Measurements from ENCODE around the gene N4BP2.

Gene N4BP2

GRCh38 chr4:40160258-40160657 is 103.6 kb downstream of the N4BP2 start:
- DNase-seq: no peak

GRCh38 chr4:40164459-40164858 is 107.8 kb downstream of the N4BP2 start:
- DNase-seq: no peak

DNA sequence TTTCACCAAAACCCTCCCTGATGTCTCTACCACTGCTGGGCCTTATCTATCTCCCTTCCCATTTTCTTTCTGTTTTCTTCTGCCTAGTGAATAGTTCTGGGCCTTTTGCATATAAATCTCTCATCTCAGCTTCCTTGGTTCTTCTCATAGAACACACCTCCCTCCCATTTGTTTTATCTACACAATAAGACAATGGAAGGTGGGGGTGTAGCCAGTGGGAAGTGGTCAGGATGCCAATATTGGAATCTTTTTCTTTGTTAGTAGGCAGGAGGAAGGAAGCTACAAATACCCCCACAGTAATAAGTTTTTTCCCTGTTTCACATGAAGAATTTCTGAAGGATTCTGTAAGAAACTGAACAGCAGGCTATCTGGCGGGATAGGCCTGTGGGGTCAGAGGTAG is 109.3 kb downstream of the N4BP2 start:
- no peak for DNase-seq

DNA sequence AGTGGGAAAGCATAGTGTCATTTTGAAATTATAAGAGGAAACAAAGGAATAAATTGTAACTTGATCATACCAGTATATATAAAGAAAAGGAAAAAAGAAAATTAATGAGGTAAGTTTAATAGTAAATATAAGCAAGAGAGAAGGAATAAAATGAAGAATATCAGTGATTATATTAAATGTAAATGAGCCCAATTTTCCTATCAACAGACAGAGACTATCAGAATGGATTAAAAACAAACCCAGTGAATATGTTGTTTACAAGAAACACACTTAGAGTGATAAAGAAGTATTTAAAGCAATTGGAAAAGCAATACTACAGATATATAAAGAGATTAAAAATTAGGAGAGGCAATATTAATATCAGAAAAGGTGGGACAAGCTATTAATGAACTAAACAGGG is 111.4 kb downstream of the N4BP2 start:
- DNase-seq: no peak

- no peak for DNase-seq
These were observed 113.9 kb downstream of the N4BP2 start for GRCh38 chr4:40170588-40170987.

- no peak for DNase-seq
These were observed 116.8 kb downstream of the N4BP2 start for GRCh38 chr4:40173470-40173875.

DNA sequence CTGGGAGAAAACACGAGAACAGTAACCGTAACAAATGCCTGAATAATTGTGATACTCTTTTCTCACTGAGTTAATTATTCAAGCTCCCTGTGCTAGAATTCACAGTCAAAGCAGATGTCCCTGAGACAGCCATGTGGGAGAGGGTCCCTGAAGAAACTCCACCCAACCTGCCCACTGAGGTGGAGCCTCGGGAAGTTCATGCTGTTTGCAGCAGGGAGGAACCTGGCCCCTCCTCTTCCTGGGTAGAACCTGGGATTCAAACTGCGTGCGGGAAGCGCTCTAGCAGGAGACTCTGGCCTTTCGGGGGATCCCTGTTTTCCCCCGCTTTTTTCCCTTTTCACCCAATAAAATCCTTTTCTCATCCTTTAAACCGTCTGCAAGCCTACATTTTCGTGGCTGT is 120.0 kb downstream of the N4BP2 start:
- no peak for DNase-seq

DNA sequence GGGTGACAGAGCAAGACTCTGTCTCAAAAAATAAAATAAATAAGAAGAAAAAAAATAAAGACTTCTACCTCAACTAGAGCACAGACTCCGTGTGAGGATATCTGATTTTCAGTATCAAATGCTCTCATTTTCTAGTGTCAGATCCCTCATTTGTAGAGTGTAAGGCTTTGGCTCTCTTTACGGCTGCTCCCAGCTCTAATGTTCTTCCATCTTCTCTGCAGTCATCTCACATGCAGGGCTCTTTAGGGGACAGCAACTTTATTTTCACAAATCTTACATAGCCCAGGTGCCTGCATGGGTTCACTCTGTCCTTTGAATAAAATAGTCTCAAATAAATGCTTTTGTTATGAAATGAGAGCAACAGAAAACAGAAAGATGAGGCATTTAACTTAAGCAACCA is 120.9 kb downstream of the N4BP2 start:
- DNase-seq: no peak

DNA sequence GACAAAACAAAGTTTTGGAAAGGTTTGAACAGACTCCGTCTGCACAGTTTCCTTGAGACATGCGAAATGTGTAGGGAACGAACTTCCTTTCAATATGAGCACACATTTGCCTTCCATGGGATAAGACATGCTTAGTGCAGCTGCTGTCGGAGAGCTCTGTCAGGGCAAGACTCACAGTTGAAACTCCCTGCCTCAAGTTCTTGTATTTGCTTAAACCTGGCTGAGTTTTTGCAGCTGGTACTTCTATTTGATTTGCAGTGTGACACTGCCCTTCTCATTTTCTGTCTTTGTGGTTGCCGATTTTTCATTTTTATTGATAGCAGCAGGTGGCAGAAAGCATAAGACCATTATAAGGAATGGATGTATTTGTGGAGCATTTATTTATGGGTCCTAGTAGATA is 122.0 kb downstream of the N4BP2 start:
- no peak for DNase-seq

- DNase-seq: no peak
These were observed 122.7 kb downstream of the N4BP2 start for GRCh38 chr4:40179360-40179759.

DNA sequence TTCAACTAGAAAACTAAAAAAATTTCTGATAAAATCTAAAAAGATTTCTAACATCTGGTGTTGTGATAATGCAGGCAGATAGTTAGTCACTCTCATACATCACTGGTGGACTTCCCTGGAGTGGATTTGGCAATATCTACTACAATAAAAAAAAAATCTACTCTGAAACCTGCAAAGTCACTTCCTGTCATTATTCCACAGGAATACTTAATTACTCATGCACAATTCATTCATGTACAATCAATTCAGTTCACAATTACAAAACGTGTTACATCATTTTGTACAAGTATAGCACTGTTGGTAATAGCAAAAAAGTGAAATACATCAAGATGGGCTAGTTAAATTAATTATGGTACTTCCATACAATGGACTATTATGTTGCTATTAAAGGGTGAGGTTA is 123.7 kb downstream of the N4BP2 start:
- DNase-seq: no peak

DNA sequence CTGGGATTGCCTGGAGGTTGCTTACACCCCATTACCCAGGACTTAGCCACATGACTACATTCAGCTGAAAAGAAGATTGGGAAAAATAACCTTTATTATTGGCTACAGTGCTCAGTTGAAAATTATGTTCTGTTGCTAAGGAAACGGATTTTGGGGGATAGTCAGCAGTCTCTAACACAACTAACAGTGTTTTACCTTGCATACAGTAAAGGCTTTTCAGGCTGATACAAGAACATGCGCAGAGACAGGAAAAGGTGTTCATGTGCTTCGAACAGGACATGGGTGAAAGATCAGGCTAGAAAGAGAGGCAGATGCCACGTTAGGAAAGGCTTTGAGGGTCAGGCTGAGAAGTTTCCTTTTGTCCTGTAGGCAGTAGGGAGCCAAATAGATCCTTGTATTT is 125.4 kb downstream of the N4BP2 start:
- no peak for DNase-seq

GRCh38 chr4:40182954-40183353 is 126.3 kb downstream of the N4BP2 start:
- DNase-seq: no peak

DNA sequence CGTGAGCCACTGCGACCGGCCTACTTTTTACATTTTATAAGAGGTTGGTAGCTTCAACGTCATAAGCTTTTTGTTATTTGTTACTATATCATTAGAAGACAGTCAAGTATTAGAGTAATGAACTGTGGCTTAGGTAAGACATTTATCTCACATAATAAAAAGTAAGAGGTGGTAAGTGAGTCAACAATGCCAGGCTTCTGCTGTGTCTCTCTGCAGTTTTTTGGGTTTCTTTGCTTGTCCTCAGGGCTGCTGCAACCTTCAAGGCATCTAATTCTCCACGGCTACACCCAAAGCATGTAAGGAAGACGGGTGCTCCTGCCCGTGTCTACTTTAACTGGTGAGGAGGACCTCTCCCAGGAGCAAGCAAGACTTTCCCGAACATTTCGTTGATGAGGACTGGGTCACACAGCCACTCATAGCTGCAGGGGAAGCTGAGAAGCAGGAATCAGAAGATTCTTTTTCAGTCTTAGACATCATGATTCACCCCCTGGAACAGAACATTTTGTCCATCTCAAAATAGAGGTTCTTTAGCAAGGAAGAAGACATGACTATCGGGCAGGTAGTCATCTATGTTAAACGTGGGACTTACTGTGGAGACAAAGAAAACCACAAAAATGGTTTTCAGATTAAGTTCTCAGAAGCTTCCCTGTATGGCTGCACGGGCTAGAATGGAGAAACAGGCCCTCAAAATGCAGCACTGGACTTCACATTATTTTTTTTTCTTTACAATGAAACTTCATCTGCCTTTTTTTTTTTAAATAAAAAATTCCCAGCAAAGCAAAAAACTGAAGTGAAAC is 127.2 kb downstream of the N4BP2 start:
- no peak for DNase-seq

DNA sequence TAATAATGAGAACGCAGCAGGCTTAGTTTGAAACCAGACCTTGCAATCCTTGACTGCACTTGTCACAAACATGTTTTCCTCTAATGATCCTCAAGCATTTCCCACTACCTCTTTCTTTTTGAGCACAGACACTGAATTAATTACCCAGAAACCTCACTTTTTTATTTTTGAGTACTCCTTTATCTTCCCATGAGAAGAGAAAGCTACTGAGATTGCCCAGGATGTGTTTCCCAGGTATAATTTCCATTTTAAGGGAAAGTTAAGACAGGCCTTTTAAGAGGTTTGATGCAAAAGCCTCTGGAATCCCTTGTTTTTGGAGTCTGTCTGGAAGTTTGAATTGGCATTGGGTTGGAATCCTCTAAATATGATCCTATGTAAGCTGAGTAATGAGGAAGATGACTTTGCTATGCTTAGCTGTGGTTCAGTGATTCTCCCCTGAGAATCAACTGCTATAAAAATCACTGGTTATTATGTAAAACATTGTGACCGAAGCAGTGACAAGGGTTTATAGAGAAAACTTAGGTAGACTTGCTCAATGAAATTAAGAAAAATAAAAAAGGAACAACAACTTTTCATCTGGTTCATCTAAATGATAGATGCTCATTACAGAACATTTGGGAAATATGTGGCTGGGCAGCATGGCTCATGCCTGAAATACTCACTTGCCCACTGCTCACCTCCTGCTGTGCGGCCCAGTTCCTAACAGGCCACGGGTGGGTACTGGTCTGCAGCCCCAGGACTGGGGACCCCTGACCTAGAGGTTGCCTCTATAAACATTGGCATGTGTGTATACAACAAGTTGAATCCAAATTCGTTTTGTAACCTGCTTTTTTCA is 129.4 kb downstream of the N4BP2 start:
- DNase-seq: no peak

DNA sequence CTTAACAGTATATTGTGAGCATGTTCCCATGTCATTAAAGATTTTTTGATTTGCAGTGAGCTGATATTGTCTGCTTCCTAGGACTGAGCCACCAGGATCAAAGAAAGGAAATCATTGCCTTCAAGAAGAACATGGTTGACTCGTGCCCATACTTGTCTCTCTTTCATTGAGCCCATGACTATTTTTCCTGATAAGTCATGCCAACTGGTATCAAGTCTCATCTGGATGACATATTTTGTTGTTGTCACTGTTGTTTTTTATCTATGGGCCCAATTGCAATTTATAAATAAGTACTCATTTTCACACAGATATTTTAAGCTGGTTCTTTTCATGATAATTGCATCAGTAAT is 130.0 kb downstream of the N4BP2 start:
- DNase-seq: no peak

GRCh38 chr4:40187386-40187906 is 130.8 kb downstream of the N4BP2 start:
- no peak for DNase-seq

- peak; percentile 29 for DNase-seq
These were observed 133.4 kb downstream of the N4BP2 start for GRCh38 chr4:40190019-40190418.

DNA sequence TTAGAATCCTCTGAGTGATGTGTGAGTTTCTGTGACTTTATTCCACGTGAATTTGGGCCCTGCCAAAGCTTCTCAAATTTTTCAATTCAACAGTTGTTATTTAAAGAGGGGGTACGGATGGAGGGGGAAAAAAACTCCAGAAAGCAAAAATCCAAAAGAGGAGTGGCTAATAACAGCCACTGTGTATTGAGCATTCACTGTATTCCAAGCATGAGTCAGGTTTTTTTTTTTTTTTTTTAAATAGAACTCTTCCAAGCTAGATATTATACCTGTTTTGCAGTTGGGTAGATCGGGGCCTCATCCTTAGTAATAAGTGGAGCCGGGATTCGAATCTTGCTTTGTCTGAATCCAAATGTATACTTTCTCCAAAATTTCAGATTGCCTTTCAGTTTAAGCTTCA is 133.8 kb downstream of the N4BP2 start:
- DNase-seq: no peak

- no peak for DNase-seq
These were observed 134.5 kb downstream of the N4BP2 start for GRCh38 chr4:40190880-40191815.

DNA sequence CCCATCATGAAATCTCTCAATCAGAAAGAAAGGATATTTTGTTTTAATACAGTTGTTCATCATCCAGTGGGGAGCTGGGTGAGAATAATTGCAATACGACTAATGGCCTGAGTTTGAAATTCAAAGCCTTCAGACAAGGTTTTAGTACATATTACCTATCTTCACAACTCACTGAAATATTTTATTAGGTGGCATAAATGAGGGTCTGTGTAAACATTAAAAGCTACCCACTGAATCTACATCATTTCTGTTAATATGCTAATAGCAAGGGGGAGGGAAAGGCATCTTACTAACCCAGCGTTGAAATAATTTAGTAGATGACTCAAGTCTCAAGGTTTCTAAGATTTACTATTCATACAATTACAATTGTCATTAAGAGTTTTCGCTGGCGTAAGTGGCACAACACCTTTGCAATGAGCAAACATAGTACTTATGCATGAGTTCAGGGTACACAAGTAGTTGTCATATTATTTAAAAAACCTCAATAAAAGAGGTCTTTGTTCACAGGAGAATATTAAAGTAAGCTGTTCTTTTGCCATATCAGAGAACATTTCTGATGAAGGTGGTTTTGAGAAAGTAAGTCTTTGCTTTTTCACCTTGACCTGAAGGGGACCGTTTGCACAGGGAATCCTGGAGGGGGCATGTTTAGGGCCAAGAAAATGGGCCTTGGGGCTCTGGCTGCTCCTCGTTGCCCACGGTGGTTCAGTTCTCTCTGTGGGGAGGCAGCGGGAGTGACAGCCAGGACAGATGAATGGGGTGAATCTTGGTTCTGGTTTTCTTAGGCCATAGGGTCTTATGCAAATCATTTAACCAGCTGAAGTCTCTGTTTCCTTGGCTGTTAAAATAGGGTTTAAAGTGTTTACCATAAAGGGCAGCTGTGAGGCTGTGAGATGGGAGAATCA is 135.7 kb downstream of the N4BP2 start:
- DNase-seq: no peak

GRCh38 chr4:40193016-40193571 is 136.4 kb downstream of the N4BP2 start:
- no peak for DNase-seq

Data from NCI-H1105 treated with DMSO at 0.1 percent for 48 hours (cell line).